IPS DF 4.7 (cell line): ENCODE data around the gene OR8G1.
"Not testable (repeated sequence)": the region's sequence is repeated elsewhere in the genome, so short reads cannot be mapped to it uniquely, and the experiment has no call there.

Experiments used
- DNase-seq: peaks from one replicate; pipeline ENCODE4 v3.0.0-alpha.2; 2013; ENCODE audit warnings: low spot score; ENCODE audit errors: extremely low read depth

OR8G1 gene, protein sequence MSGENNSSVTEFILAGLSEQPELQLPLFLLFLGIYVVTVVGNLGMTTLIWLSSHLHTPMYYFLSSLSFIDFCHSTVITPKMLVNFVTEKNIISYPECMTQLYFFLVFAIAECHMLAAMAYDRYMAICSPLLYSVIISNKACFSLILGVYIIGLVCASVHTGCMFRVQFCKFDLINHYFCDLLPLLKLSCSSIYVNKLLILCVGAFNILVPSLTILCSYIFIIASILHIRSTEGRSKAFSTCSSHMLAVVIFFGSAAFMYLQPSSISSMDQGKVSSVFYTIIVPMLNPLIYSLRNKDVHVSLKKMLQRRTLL

DNA sequence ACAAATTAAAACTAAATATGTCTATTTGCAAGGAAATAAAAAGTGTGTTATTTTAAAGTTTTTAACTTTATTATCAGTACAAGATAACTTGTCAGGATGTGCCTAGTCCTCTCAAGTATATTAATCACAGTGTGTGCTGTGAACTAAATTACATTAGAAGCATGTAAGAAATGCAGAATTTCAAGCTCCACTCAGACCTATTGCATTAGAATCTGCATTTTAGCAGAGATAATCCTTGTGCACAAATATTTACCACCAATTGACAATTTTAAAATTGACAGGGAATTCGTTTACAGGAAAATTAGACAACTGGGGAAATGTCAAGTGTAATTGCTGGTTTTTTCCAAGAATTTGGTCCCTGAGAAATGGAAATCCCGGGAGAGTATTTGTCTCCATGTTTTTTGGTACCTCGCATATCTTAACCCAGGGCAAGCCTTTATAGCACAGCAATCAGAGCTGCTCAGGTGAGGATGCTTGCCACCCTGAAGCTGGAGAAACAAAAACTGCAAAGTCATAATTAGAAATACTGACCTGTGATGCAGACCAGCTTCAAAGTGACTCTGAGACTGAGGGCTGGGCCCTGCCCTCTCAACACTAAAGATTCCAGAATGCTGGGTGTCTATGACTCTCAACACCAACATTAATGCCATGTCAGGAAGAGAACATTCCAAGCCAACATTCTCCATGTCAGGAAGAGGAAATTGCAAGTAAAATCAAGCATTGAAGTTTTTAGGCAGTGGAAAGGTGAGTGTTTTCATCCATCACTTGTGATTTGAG is at the start of gene OR8G1:
TSS of gene OR8G1 (plus strand) at position 475 of the 777 bp plus-strand sequence. CDS start 8,581 bp downstream, outside the sequence.
- no peak for DNase-seq

DNA sequence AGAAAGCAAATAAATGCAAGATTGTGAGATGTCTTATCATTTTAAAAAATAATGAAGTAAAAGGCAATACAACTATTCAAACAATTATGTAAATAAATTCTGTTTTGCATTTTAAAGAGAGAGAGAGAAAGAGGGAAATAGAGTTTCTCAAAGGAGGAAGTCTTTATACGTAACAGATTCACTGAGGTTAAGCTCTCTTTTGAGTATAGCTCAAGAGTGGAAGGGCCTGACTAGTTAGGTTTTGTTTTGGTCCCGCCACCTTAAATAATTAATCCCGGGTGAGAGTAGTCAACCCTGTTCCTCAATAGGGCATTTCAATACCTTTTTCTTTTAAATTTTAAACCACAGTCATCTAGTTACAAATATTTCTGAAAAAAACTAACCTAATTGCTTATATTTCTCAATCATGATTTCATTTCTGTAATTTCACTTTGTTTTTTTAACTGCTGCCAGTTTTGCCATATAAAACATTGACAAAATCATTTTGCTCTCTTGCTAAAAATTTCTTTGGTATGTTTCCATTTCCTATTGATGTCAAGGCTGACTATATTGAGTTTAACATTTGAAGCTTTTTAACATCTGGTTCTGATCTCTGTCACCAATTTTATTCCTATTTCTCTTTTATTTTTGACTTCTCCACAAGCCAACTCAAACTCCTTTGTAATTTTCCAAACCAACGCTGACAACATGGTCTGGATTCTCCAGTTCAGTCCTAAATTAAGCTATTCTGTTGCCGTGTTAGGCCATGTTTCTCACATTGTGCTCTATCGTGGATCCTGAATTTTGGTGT is 47.5 kb upstream of the OR8G1 start:
- no peak for DNase-seq

DNA sequence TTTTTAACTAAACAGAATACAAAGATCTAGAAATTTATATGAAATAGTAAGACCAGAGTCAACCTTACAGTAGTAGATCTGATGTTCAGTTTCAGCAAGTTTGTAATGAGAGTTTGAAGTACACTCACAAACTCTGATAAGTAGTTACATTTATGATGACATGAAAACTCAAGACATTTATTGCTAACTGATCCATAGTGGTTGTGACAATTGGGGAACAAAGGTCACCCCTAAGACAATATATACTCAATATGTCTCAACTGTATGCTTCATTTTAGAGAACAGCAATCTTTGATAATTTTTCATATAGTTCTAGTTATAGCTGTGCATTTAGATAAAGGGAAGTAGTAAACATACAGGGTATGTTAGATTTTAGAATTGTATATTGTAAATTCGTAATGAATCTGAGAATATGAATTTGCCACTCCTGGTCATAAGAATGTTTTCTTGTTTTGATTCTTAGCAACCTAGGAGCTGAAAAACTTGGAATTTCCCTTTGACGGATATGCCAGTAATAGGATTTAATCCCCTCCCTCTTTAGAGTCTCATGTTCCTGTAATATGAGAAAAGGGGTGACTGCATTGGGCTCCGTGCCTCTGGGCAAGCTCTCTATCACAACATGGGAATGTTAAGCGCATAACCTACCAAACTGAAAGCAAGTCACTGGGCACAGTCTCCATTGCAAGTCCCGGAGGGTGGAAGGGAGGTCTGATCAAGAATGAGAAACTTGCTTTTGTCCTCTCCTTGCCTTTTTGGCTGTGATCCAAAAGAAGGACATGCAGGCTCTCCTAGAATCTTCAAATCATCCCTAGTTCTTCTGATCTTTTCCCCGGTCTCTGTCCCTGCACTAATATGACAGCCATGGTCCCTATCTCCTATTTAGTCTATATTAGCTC is 46.4 kb upstream of the OR8G1 start:
- DNase-seq = no peak

DNA sequence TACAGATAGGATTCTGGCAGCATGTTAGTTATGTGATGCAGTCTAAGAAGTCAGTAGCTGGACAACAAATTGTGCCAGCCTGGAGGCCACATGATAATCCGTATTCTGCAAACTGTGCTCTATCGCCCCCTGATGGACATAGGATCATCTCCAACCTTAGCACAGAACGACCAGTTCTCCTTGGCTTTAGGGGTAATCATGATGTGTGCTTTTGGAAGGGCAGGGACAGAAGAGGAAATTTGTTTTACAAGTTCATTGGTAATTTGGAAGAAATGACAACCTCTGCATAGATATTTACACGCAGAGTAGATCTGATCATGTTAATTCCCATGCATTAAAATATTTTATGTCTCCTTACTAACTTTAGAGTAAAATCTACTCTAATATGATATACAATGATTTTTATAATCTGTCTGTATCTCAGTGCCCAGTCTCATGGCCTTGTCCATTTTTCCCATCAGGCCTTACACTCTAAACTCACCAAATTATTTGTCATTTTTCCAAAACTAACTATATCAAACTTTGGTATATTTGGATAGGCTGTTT is 45.6 kb upstream of the OR8G1 start:
- DNase-seq = peak; percentile 44

DNA sequence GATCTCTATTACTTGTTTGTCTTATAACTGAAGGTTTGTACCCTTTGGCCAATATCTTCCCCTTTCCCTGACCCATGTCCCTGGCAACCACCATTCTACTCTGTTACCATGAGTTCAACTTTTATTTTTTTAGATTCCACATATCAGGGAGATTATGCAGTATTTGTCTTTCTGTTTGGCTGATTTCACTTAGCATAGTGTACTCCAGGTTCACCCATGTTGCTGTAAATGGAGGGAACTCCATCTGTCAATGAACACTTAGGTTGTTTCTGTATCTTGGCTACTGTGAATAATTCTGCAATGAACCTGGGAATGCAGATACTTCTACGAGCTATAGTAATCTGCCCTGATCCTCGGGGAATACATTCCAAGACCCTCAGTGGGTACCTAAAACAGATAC is 42.9 kb upstream of the OR8G1 start:
- DNase-seq = no peak

DNA sequence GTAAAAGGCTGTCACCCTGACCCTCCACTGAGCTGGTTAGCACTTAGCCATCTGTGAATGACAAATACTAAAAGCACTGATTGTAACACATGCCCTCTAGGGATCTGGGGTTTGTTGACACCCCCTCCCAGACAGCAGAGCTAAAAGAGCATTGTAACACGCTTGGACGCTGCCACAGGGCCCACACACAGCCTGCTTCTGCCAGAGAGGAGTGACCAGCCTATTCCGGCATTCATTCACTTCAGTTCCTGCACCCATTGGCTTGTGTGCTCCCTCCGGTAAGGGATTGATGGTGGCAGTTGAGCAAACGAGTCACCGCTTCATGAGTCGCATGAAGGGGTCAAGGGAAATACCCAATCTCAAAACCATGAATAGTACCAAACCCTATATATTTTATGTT is 42.0 kb upstream of the OR8G1 start:
- no peak for DNase-seq

DNA sequence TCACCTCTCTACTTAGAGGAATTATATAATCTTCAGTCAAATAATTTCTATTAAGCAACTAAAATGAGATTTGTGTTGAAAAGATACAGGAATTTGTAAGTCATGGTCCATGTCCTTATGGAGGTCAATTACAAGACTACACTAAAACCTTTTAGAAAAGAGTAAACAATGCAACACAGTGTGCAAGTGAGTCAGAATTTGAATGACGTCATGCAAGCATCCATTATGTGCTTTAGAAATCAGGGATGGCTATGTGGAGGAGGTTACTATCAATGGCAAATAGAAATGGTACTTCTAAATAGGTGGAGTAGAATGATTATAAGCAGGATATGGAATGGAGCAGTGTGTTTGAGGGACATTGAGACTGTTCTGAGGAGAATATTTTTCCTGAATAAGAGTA is 41.2 kb upstream of the OR8G1 start:
- no peak for DNase-seq

DNA sequence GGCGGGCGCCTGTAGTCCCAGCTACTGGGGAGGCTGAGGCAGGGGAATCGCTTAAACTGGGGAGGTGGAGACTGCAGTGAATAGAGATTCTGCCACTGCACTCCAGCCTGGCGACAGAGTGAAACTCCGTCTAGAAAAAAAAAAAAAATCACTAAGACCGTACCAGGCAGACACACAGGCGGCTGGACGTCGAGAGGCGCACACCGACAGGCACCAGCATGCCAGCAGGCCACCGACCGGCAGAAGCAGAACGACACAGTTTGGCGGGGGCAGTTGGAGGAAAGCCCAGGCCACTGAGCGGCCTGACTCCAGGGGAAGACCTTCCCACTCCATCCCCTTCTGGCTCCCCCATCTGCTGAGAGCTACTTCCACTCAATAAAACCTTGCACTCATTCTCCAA is 40.2 kb upstream of the OR8G1 start:
- no peak for DNase-seq

DNA sequence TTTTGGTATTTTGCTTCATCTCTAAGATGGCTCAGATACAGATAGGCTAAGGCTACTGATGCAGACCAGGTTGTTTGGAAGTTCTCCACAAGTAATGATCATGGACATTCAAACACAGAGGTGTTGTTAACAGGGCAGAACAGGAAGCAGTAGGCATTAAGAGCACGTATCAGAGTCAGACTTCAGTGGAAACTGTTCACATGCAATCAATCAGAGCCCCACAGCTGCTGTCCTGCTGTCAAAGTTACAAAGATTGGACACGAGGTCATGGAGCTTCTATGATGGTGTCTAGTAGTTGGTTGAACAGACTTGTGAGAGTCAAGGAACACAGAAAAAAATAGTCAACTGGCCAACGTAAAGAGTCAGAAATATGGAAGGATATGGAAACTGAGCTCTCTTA is 37.9 kb upstream of the OR8G1 start:
- no peak for DNase-seq

DNA sequence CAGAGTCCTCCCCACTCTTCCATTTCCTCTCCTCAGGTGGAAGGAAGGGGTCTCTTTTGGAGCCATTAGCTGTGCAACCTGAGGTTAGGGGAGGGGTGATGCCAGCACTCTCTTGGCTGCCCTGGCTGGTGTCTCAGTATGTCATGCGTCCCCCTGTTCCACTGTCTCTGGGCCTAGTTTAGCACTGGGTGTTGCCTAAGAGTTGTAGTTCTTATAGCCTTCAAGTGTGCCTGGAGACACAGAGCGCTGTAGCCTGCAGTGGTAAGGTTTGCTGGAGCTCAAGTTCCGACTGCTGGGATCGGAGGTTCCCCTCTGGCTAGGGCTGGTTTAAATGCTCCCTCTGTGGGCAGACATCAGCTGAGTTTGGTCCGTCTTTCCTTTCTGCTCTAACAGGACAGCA is 36.9 kb upstream of the OR8G1 start:
- no peak for DNase-seq

DNA sequence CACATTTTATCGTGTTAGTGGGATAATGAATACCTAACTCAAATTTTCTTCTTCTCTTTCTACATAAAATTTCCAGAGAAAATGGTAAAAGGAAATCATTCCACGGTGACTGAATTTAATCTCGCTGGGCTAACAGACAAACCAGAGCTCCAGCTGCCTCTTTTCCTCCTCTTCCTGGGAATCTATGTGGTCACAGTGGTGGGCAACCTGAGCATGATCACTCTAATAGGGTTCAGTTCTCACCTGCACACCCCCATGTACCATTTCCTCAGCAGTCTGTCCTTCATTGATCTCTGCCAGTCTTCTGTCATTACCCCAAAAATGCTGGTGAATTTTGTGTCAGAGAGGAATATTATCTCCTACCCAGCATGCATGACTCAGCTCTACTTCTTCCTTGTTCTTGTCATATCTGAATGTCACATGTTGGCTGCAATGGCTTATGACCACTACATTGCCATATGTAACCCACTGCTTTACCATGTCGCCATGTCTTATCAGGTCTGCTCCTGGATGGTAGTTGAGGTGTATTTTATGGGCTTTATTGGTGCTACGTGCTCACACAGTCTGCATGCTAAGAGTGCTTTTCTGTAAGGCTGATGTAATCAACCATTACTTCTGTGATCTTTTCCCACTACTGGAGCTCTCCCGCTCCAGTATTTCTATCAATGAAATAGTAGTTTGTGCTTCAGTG is 33.6 kb upstream of the OR8G1 start:
- no peak for DNase-seq

DNA sequence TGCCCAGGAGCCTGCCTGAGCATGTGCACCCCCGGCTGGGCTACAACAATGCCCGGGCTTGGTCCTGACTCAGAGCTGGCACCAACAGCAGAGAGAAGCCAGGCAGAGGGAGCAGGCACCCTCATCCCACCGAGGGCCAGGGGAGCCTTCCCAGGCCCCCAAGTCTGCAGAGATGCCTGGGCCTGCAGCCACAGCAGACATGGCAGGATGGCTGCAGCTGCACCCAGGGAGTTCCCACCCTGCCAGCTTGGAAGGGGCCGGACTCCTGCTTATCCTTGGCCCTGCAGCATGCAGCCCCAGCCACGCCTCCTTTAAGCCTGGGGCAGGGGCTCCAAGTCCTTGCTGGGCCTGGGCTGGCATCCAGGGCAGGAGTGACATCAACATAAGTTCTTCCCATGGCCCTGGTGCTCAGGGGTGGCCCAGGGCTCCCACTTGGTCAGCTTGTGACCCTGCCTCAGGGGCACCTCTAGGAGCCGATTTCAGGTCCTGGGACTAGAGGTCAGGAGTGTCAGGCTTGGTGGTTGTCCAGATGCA is 31.0 kb upstream of the OR8G1 start:
- DNase-seq = no peak

DNA sequence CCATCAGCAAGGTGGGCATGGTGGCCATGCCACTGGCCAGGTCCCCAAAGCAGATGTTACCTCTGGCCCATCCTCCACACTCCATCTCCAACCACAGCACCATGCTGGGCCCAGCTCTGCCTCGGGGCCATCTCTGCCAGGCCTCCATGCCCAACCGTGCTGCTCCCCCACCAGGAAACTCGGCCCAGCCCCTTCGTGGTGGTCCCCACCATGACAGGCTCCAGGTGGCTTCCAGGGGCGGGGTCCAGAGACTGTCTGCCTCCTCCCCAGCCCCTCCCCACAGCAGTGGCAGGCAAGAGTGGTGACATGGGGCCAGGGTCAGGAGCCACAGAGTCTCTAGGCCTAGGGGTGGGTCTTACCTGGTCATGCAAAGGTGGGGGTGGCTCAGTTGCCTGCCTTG is 30.5 kb upstream of the OR8G1 start:
- DNase-seq = no peak

DNA sequence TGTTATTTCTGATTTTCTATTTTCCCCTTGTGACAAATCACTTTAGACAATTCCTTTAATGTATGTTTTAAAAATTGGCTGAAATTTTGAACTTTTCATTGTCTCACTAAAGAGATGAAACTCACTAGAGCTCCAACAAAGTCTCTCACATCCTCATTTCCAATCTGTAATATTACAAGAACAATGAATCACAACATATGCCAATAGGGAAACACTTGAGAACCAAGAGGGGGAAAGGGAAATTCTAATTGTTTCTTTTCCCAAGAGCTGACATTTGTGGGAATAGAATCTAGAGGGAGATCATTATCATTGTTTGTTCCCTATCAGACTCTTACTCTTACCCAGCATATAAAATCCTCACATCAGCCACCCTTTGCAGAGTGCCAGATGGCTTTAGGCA is 29.6 kb upstream of the OR8G1 start:
- DNase-seq = no peak

DNA sequence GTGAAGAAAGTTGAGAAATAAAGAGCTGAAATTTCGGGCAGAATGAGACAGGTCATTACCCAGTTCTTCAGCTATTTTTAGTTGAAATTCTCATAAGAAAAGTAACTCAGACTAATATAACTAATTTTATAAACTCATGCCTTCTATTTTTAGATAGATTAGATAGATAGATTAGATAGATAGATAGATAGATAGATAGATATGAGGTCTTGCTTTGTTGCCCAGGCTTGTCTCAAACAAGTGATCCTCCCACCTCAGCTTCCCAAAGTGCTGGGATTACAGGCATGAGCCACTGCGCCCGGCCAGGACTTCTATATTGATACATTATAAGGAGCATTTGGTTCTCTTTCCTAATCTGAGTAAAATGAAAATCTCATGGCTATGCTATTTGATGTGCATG is 26.9 kb upstream of the OR8G1 start:
- DNase-seq = no peak

DNA sequence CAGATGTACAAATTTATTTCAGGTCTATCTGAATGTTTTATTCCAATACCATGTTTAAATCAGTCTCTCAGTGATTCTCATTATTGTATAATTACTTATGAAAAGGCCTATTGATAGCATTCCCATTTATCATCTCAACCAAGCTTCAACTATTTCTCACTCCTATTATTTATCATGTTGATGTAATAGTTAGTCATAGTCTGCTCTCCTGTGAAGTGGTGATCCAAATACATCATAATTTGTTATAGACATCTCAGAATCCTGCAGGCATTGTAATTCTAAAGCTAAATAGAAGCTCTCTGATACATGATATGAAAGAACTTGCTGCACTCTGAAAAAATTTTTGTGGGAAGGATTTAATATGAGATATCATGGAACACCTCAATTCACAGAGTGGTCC is 21.8 kb upstream of the OR8G1 start:
- DNase-seq = no peak

DNA sequence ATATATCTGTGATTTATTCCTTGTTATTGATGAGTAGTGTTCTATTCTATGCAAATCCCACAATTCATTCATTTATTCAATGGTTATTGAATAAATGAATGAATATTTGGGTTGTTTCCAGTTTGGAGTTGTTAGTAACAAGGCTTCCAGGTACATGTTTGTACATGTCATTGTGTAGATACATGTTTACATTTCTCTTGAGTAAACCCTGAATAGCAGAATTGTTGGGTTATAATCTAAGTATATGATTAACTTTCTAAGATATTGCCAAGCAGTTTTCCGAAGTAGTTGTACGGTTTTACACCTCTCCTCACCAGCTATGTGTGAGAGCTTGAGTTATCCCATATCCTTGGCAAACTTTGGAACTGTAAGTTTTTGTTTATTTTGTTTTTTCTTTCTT is 18.5 kb upstream of the OR8G1 start:
- no peak for DNase-seq

DNA sequence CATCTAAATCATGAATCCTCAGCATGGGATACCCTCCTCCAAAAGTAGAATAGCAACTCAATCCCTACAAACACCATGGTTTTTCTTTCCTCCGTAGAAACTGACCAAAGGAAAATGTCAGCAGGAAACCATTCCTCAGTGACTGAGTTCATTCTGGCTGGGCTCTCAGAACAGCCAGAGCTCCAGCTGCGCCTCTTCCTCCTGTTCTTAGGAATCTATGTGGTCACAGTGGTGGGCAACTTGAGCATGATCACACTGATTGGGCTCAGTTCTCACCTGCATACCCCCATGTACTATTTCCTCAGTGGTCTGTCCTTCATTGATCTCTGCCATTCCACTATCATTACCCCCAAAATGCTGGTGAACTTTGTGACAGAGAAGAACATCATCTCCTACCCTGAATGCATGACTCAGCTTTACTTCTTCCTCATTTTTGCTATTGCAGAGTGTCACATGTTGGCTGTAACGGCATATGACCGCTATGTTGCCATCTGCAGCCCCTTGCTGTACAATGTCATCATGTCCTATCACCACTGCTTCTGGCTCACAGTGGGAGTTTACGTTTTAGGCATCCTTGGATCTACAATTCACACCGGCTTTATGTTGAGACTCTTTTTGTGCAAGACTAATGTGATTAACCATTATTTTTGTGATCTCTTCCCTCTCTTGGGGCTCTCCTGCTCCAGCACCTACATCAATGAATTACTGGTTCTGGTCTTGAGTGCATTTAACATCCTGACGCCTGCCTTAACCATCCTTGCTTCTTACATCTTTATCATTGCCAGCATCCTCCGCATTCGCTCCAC is 16.1 kb upstream of the OR8G1 start:
- not testable (repeated sequence) for DNase-seq

DNA sequence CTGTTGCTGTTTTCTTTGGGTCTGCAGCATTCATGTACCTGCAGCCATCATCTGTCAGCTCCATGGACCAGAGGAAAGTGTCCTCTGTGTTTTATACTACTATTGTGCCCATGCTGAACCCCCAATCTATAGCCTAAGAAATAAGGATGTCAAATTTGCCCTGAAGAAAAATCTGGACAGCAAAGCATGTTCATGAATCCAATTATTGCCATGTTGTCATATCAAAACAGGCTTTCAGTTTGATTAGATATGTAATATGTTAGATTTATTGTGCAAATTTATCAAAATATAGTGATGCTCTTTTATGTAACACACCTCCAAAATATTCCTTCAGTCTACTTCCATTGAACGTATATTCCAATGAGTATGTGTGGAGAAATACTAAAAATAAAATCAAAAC is 15.4 kb upstream of the OR8G1 start:
- DNase-seq = no peak
